GM06990 (cell line): ENCODE results near the gene VPS26B.
"Not testable (repeated sequence)": the region's sequence is repeated elsewhere in the genome, so short reads cannot be mapped to it uniquely, and the experiment has no call there.

Experiments
- DNase-seq: peaks from one replicate; pipeline ENCODE4 v3.0.0-alpha.2; 2011; ENCODE audit not compliant: insufficient read length; ENCODE audit errors: extremely low read depth
- H3K27me3 ChIP-seq: replicated peaks from 2 replicates; pipeline ENCODE4 v1.6.0; 2011; ENCODE audit warnings: low read length; ENCODE audit not compliant: control insufficient read depth, insufficient read depth
- H3K36me3 ChIP-seq: 2 replicates; pipeline ENCODE4 v1.5.1; 2011; ENCODE audit warnings: low read length; ENCODE audit not compliant: control insufficient read depth, insufficient read depth
- H3K4me3 ChIP-seq: replicated peaks from 2 replicates; pipeline ENCODE4 v1.5.1; 2011; ENCODE audit warnings: low read depth, mild to moderate bottlenecking, control low read depth, low read length
- CTCF ChIP-seq: IDR thresholded peaks from 2 replicates; pipeline ENCODE4 v1.5.1; 2011; ENCODE audit warnings: low read length, control low read depth, mild to moderate bottlenecking, inconsistent platforms; ENCODE audit not compliant: insufficient read depth, poor library complexity, severe bottlenecking

Gene VPS26B

GRCh38 chr11:134278356-134278755, 53.9 kb downstream of the VPS26B start:
- no peak for TF ChIP-seq CTCF
- H3K27me3 ChIP-seq = no peaks in the 10 kb centered on the region; the same call in 1 of the 2 replicates
- DNase-seq = no peak
- H3K36me3 ChIP-seq = no peaks in the 10 kb centered on the region
- H3K4me3 ChIP-seq = no peak overlapping the region

GRCh38 chr11:134281635-134282034, 57.2 kb downstream of the VPS26B start:
- not testable (repeated sequence) for H3K27me3 ChIP-seq, H3K4me3 ChIP-seq, H3K36me3 ChIP-seq, DNase-seq

GRCh38 chr11:134282121-134283045, 57.9 kb downstream of the VPS26B start:
- H3K27me3 ChIP-seq = no peaks in the 10 kb centered on the region; the same call in 1 of the 2 replicates
- TF ChIP-seq CTCF = no peak
- no peaks in the 10 kb centered on the region for H3K36me3 ChIP-seq
- no peak for DNase-seq
- H3K4me3 ChIP-seq = no peak overlapping the region

- Histone ChIP-seq H3K27me3 (no peaks in the 10 kb centered on the region), H3K4me3 (no peak overlapping the region), H3K36me3 (no peaks in the 10 kb centered on the region)
- DNase-seq = no peak
- no peak for TF ChIP-seq CTCF
These were observed 59.2 kb downstream of the VPS26B start for GRCh38 chr11:134283461-134284230.

- not testable (repeated sequence) for H3K4me3 ChIP-seq, DNase-seq, H3K27me3 ChIP-seq
These were observed 59.9 kb downstream of the VPS26B start for GRCh38 chr11:134284349-134284748.

GRCh38 chr11:134287561-134287960, 63.1 kb downstream of the VPS26B start:
- no peak for DNase-seq
- no peak overlapping the region for H3K4me3 ChIP-seq
- no peaks in the 10 kb centered on the region for H3K36me3 ChIP-seq
- no peaks in the 10 kb centered on the region; the same call in none of the 2 replicates for H3K27me3 ChIP-seq
- TF ChIP-seq CTCF = no peak

More at GRCh38 chr11:134284349-134284748, 59.9 kb downstream of the VPS26B start:
- not testable (repeated sequence) for H3K36me3 ChIP-seq
